ENCODE data around the gene C4BPB.

C4BPB gene

DNA sequence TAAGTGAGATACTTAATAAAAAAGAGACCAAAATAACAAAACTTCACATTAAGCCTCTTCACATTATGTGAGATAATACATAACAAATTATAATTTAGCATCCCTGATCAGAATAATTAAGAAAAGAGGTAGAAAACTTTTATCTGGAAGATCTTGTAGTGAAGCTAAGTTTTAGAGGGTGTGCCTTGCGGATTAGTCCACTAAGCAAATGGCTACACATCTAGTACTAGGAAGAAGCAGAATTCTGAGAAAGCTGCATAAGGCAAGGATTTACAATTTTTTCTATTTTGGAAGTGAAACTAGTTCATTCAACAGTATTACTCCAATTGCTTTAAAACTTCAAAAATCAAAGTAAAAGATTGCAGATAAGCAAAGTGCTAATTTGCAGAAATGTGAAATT, 41.2 kb upstream of the C4BPB start:
- TF ChIP-seq FOXP2 (optimal IDR thresholded peaks at IDR 0.05; ENCODE audit: borderline replicate concordance, extremely low read depth, extremely low read length, insufficient read depth) (no peak), POLR2AphosphoS5 (IDR thresholded peaks at IDR 0.05; ENCODE audit: low read depth, low read length) (no peak), TAF1 (IDR thresholded peaks at IDR 0.05; ENCODE audit: borderline replicate concordance, insufficient read depth, low read length) (no peak), SIN3A (IDR thresholded peaks at IDR 0.05; ENCODE audit: borderline replicate concordance, insufficient read depth, low read length) (no peak)
- TF ChIP-seq, protein P1, sequence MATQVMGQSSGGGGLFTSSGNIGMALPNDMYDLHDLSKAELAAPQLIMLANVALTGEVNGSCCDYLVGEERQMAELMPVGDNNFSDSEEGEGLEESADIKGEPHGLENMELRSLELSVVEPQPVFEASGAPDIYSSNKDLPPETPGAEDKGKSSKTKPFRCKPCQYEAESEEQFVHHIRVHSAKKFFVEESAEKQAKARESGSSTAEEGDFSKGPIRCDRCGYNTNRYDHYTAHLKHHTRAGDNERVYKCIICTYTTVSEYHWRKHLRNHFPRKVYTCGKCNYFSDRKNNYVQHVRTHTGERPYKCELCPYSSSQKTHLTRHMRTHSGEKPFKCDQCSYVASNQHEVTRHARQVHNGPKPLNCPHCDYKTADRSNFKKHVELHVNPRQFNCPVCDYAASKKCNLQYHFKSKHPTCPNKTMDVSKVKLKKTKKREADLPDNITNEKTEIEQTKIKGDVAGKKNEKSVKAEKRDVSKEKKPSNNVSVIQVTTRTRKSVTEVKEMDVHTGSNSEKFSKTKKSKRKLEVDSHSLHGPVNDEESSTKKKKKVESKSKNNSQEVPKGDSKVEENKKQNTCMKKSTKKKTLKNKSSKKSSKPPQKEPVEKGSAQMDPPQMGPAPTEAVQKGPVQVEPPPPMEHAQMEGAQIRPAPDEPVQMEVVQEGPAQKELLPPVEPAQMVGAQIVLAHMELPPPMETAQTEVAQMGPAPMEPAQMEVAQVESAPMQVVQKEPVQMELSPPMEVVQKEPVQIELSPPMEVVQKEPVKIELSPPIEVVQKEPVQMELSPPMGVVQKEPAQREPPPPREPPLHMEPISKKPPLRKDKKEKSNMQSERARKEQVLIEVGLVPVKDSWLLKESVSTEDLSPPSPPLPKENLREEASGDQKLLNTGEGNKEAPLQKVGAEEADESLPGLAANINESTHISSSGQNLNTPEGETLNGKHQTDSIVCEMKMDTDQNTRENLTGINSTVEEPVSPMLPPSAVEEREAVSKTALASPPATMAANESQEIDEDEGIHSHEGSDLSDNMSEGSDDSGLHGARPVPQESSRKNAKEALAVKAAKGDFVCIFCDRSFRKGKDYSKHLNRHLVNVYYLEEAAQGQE (IDR thresholded peaks at IDR 0.05; ENCODE audit: insufficient read depth in 1 of 2, low read depth in 2 of 2, low read length in 2 of 2): no peak

DNA sequence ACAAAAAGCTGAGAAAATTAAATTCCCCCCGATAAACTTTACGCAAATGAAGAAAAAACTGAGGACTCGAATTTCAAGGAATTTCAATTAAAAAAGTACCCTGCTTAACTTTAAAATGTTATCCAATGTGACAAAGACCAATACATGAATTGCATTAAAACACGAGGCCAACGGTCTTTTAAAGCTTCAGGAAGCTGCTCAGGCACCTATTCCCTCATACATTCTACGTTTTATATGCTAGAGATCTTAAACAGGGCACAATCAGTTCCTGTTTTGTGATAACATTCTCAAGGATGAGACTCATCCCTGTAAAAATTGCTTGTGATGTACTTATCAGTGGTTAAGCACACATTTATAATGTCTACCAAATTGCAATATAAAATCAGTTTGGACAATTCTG, 40.6 kb upstream of the C4BPB start:
- no peak for TF ChIP-seq POLR2AphosphoS5 (IDR thresholded peaks at IDR 0.05; ENCODE audit: low read depth, low read length)
- TF ChIP-seq TAF1 (IDR thresholded peaks at IDR 0.05; ENCODE audit: borderline replicate concordance, insufficient read depth, low read length): no peak
- TF ChIP-seq SIN3A (IDR thresholded peaks at IDR 0.05; ENCODE audit: borderline replicate concordance, insufficient read depth, low read length): no peak
- TF ChIP-seq FOXP2 (optimal IDR thresholded peaks at IDR 0.05; ENCODE audit: borderline replicate concordance, extremely low read depth, extremely low read length, insufficient read depth): no peak
- TF ChIP-seq, protein P1 (IDR thresholded peaks at IDR 0.05; ENCODE audit: insufficient read depth in 1 of 2, low read depth in 2 of 2, low read length in 2 of 2): no peak

DNA sequence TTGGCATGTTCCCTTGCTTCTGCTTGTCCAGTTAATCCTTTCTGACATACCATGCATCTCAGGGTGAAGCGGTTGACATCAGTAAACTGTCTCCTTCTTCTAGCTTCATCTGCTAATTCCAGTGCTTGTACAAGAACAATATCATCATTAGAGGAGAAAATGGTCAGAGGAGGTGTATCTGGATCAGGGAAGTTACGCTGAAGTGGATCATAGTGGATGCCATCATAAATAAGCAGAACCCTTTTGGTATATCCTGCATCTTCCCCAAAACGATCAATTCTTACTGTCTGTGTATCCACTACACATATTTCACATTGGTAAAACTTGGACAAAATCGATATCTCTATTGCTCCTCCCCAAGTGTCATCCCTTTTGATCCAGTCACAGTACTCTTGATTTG, 39.6 kb upstream of the C4BPB start:
- TF ChIP-seq TAF1 (IDR thresholded peaks at IDR 0.05; ENCODE audit: borderline replicate concordance, insufficient read depth, low read length) (no peak), SIN3A (IDR thresholded peaks at IDR 0.05; ENCODE audit: borderline replicate concordance, insufficient read depth, low read length) (no peak), POLR2AphosphoS5 (IDR thresholded peaks at IDR 0.05; ENCODE audit: low read depth, low read length) (no peak), FOXP2 (optimal IDR thresholded peaks at IDR 0.05; ENCODE audit: borderline replicate concordance, extremely low read depth, extremely low read length, insufficient read depth) (no peak)
- TF ChIP-seq, protein P1 (IDR thresholded peaks at IDR 0.05; ENCODE audit: insufficient read depth in 1 of 2, low read depth in 2 of 2, low read length in 2 of 2): no peak

DNA sequence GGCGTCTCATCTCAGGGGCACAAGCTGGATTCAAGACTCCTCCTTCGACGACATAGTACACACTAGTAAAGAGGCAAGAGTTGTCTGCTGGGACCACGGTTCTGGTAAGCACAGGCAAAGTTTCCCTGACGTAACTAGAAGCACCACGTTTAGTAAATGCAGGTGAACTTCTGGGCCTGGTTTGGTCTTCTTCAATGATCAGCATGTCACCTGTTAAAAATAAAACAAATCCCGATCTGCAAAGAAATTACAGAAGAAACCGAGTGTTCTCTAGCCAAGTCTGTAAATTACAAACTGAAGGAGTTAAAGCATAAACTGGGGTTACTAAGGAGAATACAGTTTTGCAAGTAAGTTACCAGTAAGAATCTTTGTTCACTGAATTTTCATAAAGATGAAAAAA, 39.1 kb upstream of the C4BPB start:
- TF ChIP-seq SIN3A (IDR thresholded peaks at IDR 0.05; ENCODE audit: borderline replicate concordance, insufficient read depth, low read length) (no peak), TAF1 (IDR thresholded peaks at IDR 0.05; ENCODE audit: borderline replicate concordance, insufficient read depth, low read length) (no peak), FOXP2 (optimal IDR thresholded peaks at IDR 0.05; ENCODE audit: borderline replicate concordance, extremely low read depth, extremely low read length, insufficient read depth) (no peak), POLR2AphosphoS5 (IDR thresholded peaks at IDR 0.05; ENCODE audit: low read depth, low read length) (no peak)
- TF ChIP-seq, protein P1 (IDR thresholded peaks at IDR 0.05; ENCODE audit: insufficient read depth in 1 of 2, low read depth in 2 of 2, low read length in 2 of 2): no peak

DNA sequence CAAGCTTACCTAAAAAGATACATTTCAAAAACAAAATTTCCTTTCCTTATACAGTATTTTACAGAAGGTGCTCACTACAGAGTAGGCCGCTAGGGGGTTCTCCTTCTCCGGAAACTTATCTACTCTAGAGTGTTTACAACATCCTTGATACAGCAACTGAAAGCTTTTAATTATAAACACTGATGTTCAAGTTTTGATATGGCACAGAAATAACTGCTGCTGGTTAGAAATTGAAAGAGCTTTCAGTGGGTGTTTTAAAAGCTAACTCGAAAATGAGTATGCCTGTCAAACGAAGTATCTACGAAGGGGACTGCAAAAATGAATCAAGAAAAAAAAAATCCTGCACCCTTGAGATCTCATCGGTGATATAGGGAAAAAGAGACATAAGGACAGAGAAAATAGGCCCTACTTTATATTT, 38.7 kb upstream of the C4BPB start:
- TF ChIP-seq, protein P1 (IDR thresholded peaks at IDR 0.05; ENCODE audit: insufficient read depth in 1 of 2, low read depth in 2 of 2, low read length in 2 of 2): no peak
- TF ChIP-seq SIN3A (IDR thresholded peaks at IDR 0.05; ENCODE audit: borderline replicate concordance, insufficient read depth, low read length): no peak; the same call in 1 of the 2 replicates
- TF ChIP-seq TAF1 (IDR thresholded peaks at IDR 0.05; ENCODE audit: borderline replicate concordance, insufficient read depth, low read length): no peak
- no peak for TF ChIP-seq POLR2AphosphoS5 (IDR thresholded peaks at IDR 0.05; ENCODE audit: low read depth, low read length)
- no peak for TF ChIP-seq FOXP2 (optimal IDR thresholded peaks at IDR 0.05; ENCODE audit: borderline replicate concordance, extremely low read depth, extremely low read length, insufficient read depth)
